Activated T-cell treated with anti-CD3 and anti-CD28 coated beads, Interleukin-2, amount 50 U/mL, for 72 hours (primary cell): ENCODE data around the gene PTPN2. TPM values are rescaled to one million over a fixed set of nuclear protein-coding genes. Genes with fewer than 3 reads are reported as not detected.
A peak's percentile ranks its signal among the peaks of the same experiment; 100 is the strongest.

Experiments used
- ATAC-seq, 2 donors: fragments of 150-1000 bp; cut with Tn5 transposase; replicated peaks in 1 of 2; 2 replicates each; pipeline ENCODE4 v1.10.0; 2021; ENCODE audit warnings: moderate library complexity in 2 of 2, mild to moderate bottlenecking in 1 of 2
- DNase-seq, 2 donors: peaks; one replicate each; pipeline ENCODE4 v3.0.0; 2021 to 2022; ENCODE audit warnings: mixed read lengths in 1 of 2
- H3K27ac Mint-ChIP-seq: one replicate; pipeline ENCODE4 v1.8.0; 2022; ENCODE audit warnings: mild to moderate bottlenecking, moderate library complexity, mixed read lengths
- H3K27me3 Mint-ChIP-seq: one replicate; pipeline ENCODE4 v1.8.0; 2022; ENCODE audit warnings: low read depth, mixed read lengths
- H3K36me3 Mint-ChIP-seq, 2 donors: one replicate each; pipeline ENCODE4 v1.8.0; 2022; ENCODE audit warnings: mixed read lengths in 2 of 2, mild to moderate bottlenecking in 1 of 2; ENCODE audit not compliant: insufficient read depth in 2 of 2
- H3K4me1 Mint-ChIP-seq: one replicate; pipeline ENCODE4 v1.8.0; 2022; ENCODE audit warnings: low read depth, mixed read lengths
- H3K4me3 Mint-ChIP-seq, 2 donors: one replicate each; pipeline ENCODE4 v1.8.0; 2022; ENCODE audit warnings: mild to moderate bottlenecking in 2 of 2, mixed read lengths in 2 of 2, moderate library complexity in 2 of 2
- H3K9me3 Mint-ChIP-seq, 2 donors: one replicate each; pipeline ENCODE4 v1.8.0; 2022; ENCODE audit warnings: mixed read lengths in 2 of 2
- total RNA-seq, 2 donors: library from RNA; stranded (reverse); gene quantifications; one replicate each; pipeline ENCODE4 v1.2.3, GENCODE V29; 2022

Gene PTPN2
- total RNA-seq, 2 donors from 2014 or later = 84.9 to 86.2 TPM

- Mint-ChIP-seq H3K36me3 (peaks cover 6 to 13% of the 10 kb centered on the region in 2 donors), H3K9me3 (peaks cover 0 to 3% of the 10 kb centered on the region in 2 donors), H3K27me3 (no peaks in the 10 kb centered on the region), H3K4me3 (peak overlapping the region in 1 of 2 donors; percentile 61), H3K4me1 (peaks cover 89% of the 10 kb centered on the region), H3K27ac (peak overlapping the region; percentile 88)
- ATAC-seq (peak in 1 of 2 donors; percentile 38), DNase-seq (peak in 1 of 2 donors; percentile 16)
Measured at GRCh38 chr18:12843420-12844350, 40.4 kb downstream of the PTPN2 start.

- H3K36me3 Mint-ChIP-seq = peaks cover 5 to 13% of the 10 kb centered on the region in 2 donors
- H3K9me3 Mint-ChIP-seq = peaks cover 0 to 3% of the 10 kb centered on the region in 2 donors
- DNase-seq (no peak), ATAC-seq (no peak)
- peak overlapping the region; percentile 29 to 39 for H3K4me3 Mint-ChIP-seq
- H3K4me1 Mint-ChIP-seq = peaks cover 94% of the 10 kb centered on the region
- H3K27ac Mint-ChIP-seq = peak overlapping the region; percentile 45
- no peaks in the 10 kb centered on the region for H3K27me3 Mint-ChIP-seq
Measured at GRCh38 chr18:12842459-12843380, 41.3 kb downstream of the PTPN2 start.

- H3K27ac Mint-ChIP-seq = peak overlapping the region; percentile 100
- no peak for DNase-seq
- peak overlapping the region; percentile 57 to 93 for H3K4me3 Mint-ChIP-seq
Measured at GRCh38 chr18:12841070-12841469, 43.0 kb downstream of the PTPN2 start.

GRCh38 chr18:12840382-12840781 lies 43.7 kb downstream of the PTPN2 start:
- peak overlapping the region; percentile 57 to 93 for H3K4me3 Mint-ChIP-seq
- H3K27me3 Mint-ChIP-seq = no peaks in the 10 kb centered on the region
- H3K36me3 Mint-ChIP-seq = peaks cover 2 to 10% of the 10 kb centered on the region in 2 donors
- H3K4me1 Mint-ChIP-seq = peaks cover 89% of the 10 kb centered on the region
- DNase-seq = peak; percentile 23 to 25
- peak; percentile 26 to 44 for ATAC-seq
- H3K27ac Mint-ChIP-seq = peak overlapping the region; percentile 100
- no peaks in the 10 kb centered on the region for H3K9me3 Mint-ChIP-seq

More at GRCh38 chr18:12841070-12841469, 43.0 kb downstream of the PTPN2 start:
- H3K36me3 Mint-ChIP-seq = peaks cover 5 to 11% of the 10 kb centered on the region in 2 donors
- H3K9me3 Mint-ChIP-seq = no peaks in the 10 kb centered on the region
- H3K4me1 Mint-ChIP-seq = peaks cover 94% of the 10 kb centered on the region
- no peak for ATAC-seq
- no peaks in the 10 kb centered on the region for H3K27me3 Mint-ChIP-seq

GRCh38 chr18:12839526-12840196 lies 44.4 kb downstream of the PTPN2 start:
- Mint-ChIP-seq H3K27ac (peak overlapping the region; percentile 100), H3K36me3 (peaks cover 2 to 8% of the 10 kb centered on the region in 2 donors), H3K27me3 (no peaks in the 10 kb centered on the region), H3K9me3 (no peaks in the 10 kb centered on the region), H3K4me3 (peak overlapping the region; percentile 57 to 93), H3K4me1 (peaks cover 81% of the 10 kb centered on the region)
- peak; percentile 79 to 84 for ATAC-seq
- peak; percentile 65 to 66 for DNase-seq

- no peaks in the 10 kb centered on the region for H3K27me3 Mint-ChIP-seq
- peak overlapping the region; percentile 100 for H3K27ac Mint-ChIP-seq
- H3K9me3 Mint-ChIP-seq = no peaks in the 10 kb centered on the region
- H3K36me3 Mint-ChIP-seq = peaks cover 2 to 11% of the 10 kb centered on the region in 2 donors
- H3K4me1 Mint-ChIP-seq = peaks cover 76% of the 10 kb centered on the region
- DNase-seq = peak; percentile 30 to 38
- peak; percentile 64 to 72 for ATAC-seq
- peak overlapping the region; percentile 57 to 93 for H3K4me3 Mint-ChIP-seq
Measured at GRCh38 chr18:12839057-12839525, 44.9 kb downstream of the PTPN2 start.

GRCh38 chr18:12838178-12838634 lies 45.8 kb downstream of the PTPN2 start:
- Mint-ChIP-seq H3K36me3 (peaks cover 8 to 16% of the 10 kb centered on the region in 2 donors), H3K9me3 (no peaks in the 10 kb centered on the region), H3K4me1 (peaks cover 72% of the 10 kb centered on the region), H3K27me3 (no peaks in the 10 kb centered on the region), H3K4me3 (peak overlapping the region; percentile 76 to 93), H3K27ac (peak overlapping the region; percentile 100)
- DNase-seq (peak in 1 of 2 donors; percentile 21), ATAC-seq (no peak)

GRCh38 chr18:12837747-12838146 lies 46.3 kb downstream of the PTPN2 start:
- H3K4me3 Mint-ChIP-seq = peak overlapping the region; percentile 76 to 93

GRCh38 chr18:12836551-12836950 lies 47.5 kb downstream of the PTPN2 start:
- Mint-ChIP-seq H3K27ac (no peak overlapping the region), H3K9me3 (no peaks in the 10 kb centered on the region), H3K36me3 (peaks cover 8 to 17% of the 10 kb centered on the region in 2 donors), H3K4me1 (peaks cover 58% of the 10 kb centered on the region), H3K27me3 (no peaks in the 10 kb centered on the region), H3K4me3 (no peak overlapping the region)
- DNase-seq = no peak
- no peak for ATAC-seq

More at GRCh38 chr18:12837747-12838146, 46.3 kb downstream of the PTPN2 start:
- DNase-seq (no peak), ATAC-seq (no peak)
- H3K27ac Mint-ChIP-seq = peak overlapping the region; percentile 100
- H3K27me3 Mint-ChIP-seq = no peaks in the 10 kb centered on the region
- no peaks in the 10 kb centered on the region for H3K9me3 Mint-ChIP-seq
- peaks cover 70% of the 10 kb centered on the region for H3K4me1 Mint-ChIP-seq
- H3K36me3 Mint-ChIP-seq = peaks cover 8 to 16% of the 10 kb centered on the region in 2 donors

- peak overlapping the region; percentile 13 to 68 for H3K4me3 Mint-ChIP-seq
- H3K9me3 Mint-ChIP-seq = peaks cover 3 to 5% of the 10 kb centered on the region in 2 donors
- H3K27me3 Mint-ChIP-seq = no peaks in the 10 kb centered on the region
- peak; percentile 43 to 51 for ATAC-seq
- peaks cover 32% of the 10 kb centered on the region for H3K4me1 Mint-ChIP-seq
- peak overlapping the region; percentile 94 for H3K27ac Mint-ChIP-seq
- DNase-seq = no peak
- peaks cover 8 to 23% of the 10 kb centered on the region in 2 donors for H3K36me3 Mint-ChIP-seq
Measured at GRCh38 chr18:12828116-12829051, 55.7 kb downstream of the PTPN2 start.

- H3K27me3 Mint-ChIP-seq = no peaks in the 10 kb centered on the region
- H3K9me3 Mint-ChIP-seq = peaks cover 3 to 5% of the 10 kb centered on the region in 2 donors
- H3K27ac Mint-ChIP-seq = no peak overlapping the region
Measured at GRCh38 chr18:12827588-12827987, 56.4 kb downstream of the PTPN2 start.

More at GRCh38 chr18:12827588-12827987, 56.4 kb downstream of the PTPN2 start:
- DNase-seq = no peak
- Mint-ChIP-seq H3K36me3 (peaks cover 6 to 21% of the 10 kb centered on the region in 2 donors), H3K4me1 (peaks cover 28% of the 10 kb centered on the region), H3K4me3 (no peak overlapping the region)
- ATAC-seq = no peak
